GM15510 (cell line): ENCODE measurements around the gene EAF2.

Experiments used
- POLR2A ChIP-seq: IDR thresholded peaks from 3 replicates; pipeline ENCODE4 v1.6.1; 2011; ENCODE audit warnings: borderline replicate concordance; ENCODE audit not compliant: insufficient read length; ENCODE audit errors: extremely low read depth

The EAF2 gene

DNA sequence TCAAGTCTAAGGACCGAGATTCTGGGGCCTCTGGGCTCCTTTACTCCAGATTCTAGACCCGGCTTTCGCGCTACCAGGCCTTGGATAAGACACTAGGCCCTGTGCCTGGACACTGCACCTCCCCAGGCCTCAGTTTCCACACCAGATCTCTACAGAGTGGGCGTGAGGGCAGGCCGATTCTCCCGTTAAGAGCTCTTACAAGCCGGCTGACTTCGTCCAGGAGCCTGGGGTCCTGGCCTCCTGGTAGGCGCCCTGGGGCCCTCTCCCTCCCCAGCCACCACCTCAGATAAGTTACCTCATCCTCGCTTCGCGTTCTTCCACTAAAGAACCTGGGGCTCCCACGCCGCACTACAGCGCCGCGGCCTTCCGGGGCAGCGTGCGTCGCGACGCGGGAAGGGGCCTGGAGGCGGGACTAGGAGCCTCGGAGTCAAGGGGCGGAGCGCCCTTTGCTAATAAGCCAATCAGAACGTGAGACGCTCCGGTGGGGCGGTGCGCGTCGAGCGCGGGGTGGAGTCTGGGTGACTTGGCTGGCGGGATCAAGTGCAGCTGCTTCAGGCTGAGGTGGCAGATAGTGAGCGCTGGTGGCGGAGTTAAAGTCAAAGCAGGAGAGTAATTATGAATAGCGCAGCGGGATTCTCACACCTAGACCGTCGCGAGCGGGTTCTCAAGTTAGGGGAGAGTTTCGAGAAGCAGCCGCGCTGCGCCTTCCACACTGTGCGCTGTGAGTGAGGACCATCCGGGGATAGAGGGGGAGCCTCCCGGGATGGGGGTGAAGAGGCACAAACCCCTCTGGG, at the start of gene EAF2, which contains the start of gene IQCB1:
Gene EAF2 (plus strand): TSS at position 539 of the 794 bp plus-strand sequence. CDS start 77 bp downstream, at position 616.
Gene IQCB1 (minus strand): TSS at position 390 of the 794 bp plus-strand sequence. CDS start 6,100 bp downstream, outside the sequence.
- TF ChIP-seq POLR2A: peak; percentile 97

DNA sequence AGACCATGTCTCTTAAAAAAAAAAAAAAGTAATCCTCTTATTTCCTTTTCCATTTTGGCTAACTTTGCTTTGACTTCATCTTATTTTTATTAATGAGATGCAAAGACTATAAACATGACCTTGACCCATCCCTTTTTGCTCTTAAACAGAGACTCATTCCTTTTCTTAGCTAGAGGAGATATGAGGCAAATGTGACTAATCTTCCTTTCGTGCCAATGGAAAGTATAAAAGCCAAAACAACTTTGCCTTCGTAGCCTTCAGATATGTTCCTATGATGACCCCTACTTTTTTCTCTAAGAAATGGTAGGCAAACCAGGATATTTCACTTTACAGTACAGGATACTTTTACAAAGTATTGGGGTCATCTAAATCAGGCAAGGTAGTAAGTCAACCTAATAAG, 48.5 kb upstream of the EAF2 start:
- no peak for TF ChIP-seq POLR2A

- no peak for TF ChIP-seq POLR2A
Observed at GRCh38 chr3:121793078-121793477, 41.9 kb upstream of the EAF2 start.

DNA sequence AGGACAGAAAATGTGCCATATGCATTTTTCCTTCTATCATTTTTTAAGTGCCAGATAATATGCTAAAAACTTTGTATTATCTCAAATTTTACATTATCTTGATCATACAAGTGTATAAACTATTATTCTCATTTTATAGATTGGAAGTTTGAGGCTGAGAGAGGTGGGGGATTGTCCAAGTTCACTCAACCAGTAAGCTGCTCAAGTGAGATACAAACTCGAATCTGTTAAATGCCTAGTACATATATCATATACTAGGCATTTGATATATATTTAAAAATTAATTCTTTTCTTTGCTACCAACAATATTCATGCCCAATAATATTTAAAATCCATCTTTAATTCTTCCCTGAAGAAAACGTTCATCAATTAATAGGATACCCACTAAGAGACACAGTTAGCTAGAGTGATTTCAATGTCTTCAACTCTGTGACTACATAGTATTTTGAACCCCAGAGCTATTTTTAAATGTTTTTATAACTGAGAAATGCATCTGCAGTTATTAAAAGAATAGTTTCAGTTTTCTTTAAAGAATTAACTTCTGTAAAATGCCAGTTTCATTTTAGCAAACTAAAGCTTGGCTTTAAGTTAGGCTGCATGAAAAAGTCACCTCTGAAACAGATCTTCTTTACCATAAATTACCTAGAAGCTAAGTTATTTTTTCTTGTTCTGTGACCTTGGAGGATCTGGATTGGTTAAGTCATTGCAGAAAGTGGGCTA, 40.6 kb upstream of the EAF2 start:
- no peak for TF ChIP-seq POLR2A

GRCh38 chr3:121796970-121797369, 38.0 kb upstream of the EAF2 start:
- no peak for TF ChIP-seq POLR2A

GRCh38 chr3:121800906-121801305, 34.1 kb upstream of the EAF2 start:
- no peak for TF ChIP-seq POLR2A

- TF ChIP-seq POLR2A: no peak
Observed at GRCh38 chr3:121803771-121804320, 31.2 kb upstream of the EAF2 start.

DNA sequence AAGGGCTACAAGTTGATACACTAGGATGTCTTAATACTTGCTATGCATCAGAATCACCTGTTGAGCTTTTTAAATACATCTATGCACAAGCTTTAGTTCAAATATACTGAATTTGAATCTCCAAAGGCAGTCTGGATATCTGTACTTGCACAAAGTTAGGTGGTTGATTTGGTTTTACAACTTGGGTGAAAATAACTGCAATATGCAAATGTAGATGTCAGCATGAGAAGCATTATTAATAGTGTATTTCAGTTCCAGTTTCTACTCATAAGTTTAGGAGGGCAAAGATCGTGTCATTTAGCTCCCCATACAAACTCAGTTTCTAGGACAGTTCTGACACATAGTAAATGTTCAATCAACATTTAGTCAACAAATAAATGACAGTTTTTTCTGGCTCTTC, 25.8 kb upstream of the EAF2 start:
- TF ChIP-seq POLR2A: no peak

DNA sequence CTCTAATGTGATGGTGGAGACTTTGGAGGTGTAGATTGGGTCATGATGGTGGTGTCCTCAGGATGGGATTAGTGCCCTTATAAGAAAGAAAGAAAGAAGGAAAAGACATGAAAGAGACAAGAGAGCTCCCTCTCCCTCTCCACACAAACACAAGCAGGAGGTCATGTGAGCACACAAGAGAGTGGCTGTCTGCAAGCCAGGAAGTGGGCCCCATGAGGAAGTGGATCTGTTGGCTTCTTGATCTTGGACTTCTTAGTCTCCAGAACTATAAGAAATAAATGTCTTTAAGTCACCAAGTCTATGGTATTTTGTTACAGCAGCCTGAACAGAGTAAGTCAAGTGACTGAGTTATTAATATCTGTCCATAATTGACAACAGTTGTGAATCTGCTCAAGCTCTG, 17.3 kb upstream of the EAF2 start:
- TF ChIP-seq POLR2A: no peak

DNA sequence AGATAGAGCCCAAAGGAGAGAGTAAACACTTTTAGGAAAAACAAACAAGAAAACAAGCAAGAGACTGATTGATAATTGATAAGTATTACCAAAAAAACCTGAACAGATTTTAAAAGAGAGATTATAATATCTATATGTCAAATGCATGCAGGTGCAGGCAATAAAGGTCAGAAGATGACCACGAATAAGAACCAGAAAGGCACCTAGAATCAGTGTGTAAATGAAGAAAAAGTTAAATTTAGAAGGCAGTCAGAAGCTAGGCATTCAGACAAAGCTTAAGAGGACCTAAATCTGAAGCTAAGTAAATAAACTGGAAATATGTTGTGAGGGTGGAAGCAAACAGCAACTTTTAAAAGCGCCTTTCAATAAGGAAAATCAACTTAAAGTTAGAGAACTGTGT, 16.4 kb upstream of the EAF2 start:
- TF ChIP-seq POLR2A: no peak

DNA sequence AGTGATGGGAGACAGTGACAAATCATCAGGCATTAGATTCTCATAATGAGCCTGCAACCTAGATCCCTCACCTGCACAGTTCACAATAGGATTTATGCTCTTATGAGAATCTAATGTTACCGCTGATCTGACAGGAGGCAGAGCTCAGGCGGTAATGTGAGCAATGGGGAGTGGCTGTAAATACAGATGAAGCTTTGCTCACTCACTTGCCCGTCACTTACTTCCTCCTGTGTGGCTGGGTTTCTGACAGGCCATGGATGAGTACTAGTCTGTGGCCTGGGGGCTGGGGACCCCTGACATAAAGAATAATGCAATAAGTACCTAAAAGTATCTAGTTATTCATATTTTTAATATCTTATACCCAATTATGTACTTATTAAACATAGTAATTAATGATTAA, 15.8 kb upstream of the EAF2 start:
- TF ChIP-seq POLR2A: no peak

GRCh38 chr3:121821421-121822199, 13.4 kb upstream of the EAF2 start:
- no peak for TF ChIP-seq POLR2A

GRCh38 chr3:121822973-121823372, 12.0 kb upstream of the EAF2 start:
- TF ChIP-seq POLR2A: no peak

GRCh38 chr3:121834157-121834670, 795 bp upstream of the EAF2 start:
- no peak for TF ChIP-seq POLR2A

DNA sequence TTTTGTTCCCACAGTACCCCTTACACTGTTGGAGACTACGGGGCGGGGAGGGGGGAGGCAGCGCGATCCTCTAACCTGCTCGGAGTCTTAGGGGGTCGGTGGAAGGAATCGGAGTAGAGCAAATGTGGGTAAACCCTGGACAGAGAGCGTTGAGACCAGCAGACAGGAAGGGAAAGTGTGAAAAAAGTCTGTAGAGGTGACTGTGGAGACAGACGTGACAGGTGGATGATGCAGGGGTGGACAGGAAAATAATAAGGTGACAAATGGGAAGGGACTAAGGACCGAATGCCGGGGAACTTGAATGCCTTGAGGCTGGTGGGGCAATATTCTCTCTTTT, 424 bp downstream of the EAF2 start:
- TF ChIP-seq POLR2A: no peak
